ENCODE measurements around the gene SLC6A19.

Gene SLC6A19

GRCh38 chr5:1201327-1202025 lies at the start of gene SLC6A19:
Gene SLC6A19 (plus strand): TSS chr5:1201595. CDS start chr5:1201651, 56 bp downstream.
- Histone ChIP-seq H3K9me3 (no peaks in the 10 kb centered on the region), H3K27me3 (no peaks in the 10 kb centered on the region), H3K4me3 (ENCODE audit: low read depth in 1 of 2, low read length in 1 of 2) (no peak within 1 kb of the TSS), H3K36me3 (no peaks in the 10 kb centered on the region), H3K4me1 (ENCODE audit: control insufficient read depth in 1 of 2, insufficient read depth in 1 of 2, low read depth in 1 of 2, low read length in 1 of 2) (no peaks in the 10 kb centered on the region), H3K27ac (no peak within 1 kb of the TSS)
- TF ChIP-seq, protein P1, sequence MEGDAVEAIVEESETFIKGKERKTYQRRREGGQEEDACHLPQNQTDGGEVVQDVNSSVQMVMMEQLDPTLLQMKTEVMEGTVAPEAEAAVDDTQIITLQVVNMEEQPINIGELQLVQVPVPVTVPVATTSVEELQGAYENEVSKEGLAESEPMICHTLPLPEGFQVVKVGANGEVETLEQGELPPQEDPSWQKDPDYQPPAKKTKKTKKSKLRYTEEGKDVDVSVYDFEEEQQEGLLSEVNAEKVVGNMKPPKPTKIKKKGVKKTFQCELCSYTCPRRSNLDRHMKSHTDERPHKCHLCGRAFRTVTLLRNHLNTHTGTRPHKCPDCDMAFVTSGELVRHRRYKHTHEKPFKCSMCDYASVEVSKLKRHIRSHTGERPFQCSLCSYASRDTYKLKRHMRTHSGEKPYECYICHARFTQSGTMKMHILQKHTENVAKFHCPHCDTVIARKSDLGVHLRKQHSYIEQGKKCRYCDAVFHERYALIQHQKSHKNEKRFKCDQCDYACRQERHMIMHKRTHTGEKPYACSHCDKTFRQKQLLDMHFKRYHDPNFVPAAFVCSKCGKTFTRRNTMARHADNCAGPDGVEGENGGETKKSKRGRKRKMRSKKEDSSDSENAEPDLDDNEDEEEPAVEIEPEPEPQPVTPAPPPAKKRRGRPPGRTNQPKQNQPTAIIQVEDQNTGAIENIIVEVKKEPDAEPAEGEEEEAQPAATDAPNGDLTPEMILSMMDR (IDR thresholded peaks at IDR 0.05), result no peak

- H3K27me3 ChIP-seq, result peaks cover 55% of the 10 kb centered on the region
- H3K4me1 ChIP-seq (ENCODE audit: control insufficient read depth in 1 of 2, insufficient read depth in 1 of 2, low read depth in 1 of 2, low read length in 1 of 2), result no peaks in the 10 kb centered on the region
- H3K9me3 ChIP-seq, result no peaks in the 10 kb centered on the region
- H3K27ac ChIP-seq, result no peak overlapping the region
- H3K4me3 ChIP-seq (ENCODE audit: low read depth in 1 of 2, low read length in 1 of 2), result no peak overlapping the region
- H3K36me3 ChIP-seq, result no peaks in the 10 kb centered on the region
- TF ChIP-seq, protein P1 (IDR thresholded peaks at IDR 0.05), result no peak
These were observed 49.2 kb upstream of the SLC6A19 start for GRCh38 chr5:1152156-1152555.

- TF ChIP-seq, protein P1 (IDR thresholded peaks at IDR 0.05), result no peak
- H3K27ac ChIP-seq, result no peak overlapping the region
- no peaks in the 10 kb centered on the region for H3K36me3 ChIP-seq
- no peak overlapping the region for H3K4me3 ChIP-seq (ENCODE audit: low read depth in 1 of 2, low read length in 1 of 2)
- H3K27me3 ChIP-seq, result peaks cover 62% of the 10 kb centered on the region
- no peaks in the 10 kb centered on the region for H3K4me1 ChIP-seq (ENCODE audit: control insufficient read depth in 1 of 2, insufficient read depth in 1 of 2, low read depth in 1 of 2, low read length in 1 of 2)
- no peaks in the 10 kb centered on the region for H3K9me3 ChIP-seq
These were observed 48.6 kb upstream of the SLC6A19 start for GRCh38 chr5:1152771-1153282.

- H3K36me3 ChIP-seq, result no peaks in the 10 kb centered on the region
- H3K9me3 ChIP-seq, result no peaks in the 10 kb centered on the region
- no peaks in the 10 kb centered on the region for H3K4me1 ChIP-seq (ENCODE audit: control insufficient read depth in 1 of 2, insufficient read depth in 1 of 2, low read depth in 1 of 2, low read length in 1 of 2)
- no peak overlapping the region for H3K27ac ChIP-seq
- no peak overlapping the region for H3K4me3 ChIP-seq (ENCODE audit: low read depth in 1 of 2, low read length in 1 of 2)
- TF ChIP-seq, protein P1 (IDR thresholded peaks at IDR 0.05), result no peak
- peaks cover 68% of the 10 kb centered on the region for H3K27me3 ChIP-seq
These were observed 48.0 kb upstream of the SLC6A19 start for GRCh38 chr5:1153428-1153827.

GRCh38 chr5:1155191-1156032 lies 46.0 kb upstream of the SLC6A19 start:
- H3K27ac ChIP-seq, result no peak overlapping the region
- H3K27me3 ChIP-seq, result peaks cover 78% of the 10 kb centered on the region
- H3K4me1 ChIP-seq (ENCODE audit: control insufficient read depth in 1 of 2, insufficient read depth in 1 of 2, low read depth in 1 of 2, low read length in 1 of 2), result no peaks in the 10 kb centered on the region
- TF ChIP-seq, protein P1 (IDR thresholded peaks at IDR 0.05), result no peak
- no peaks in the 10 kb centered on the region for H3K9me3 ChIP-seq
- H3K36me3 ChIP-seq, result no peaks in the 10 kb centered on the region
- no peak overlapping the region for H3K4me3 ChIP-seq (ENCODE audit: low read depth in 1 of 2, low read length in 1 of 2)

Data from neutrophil (primary cell).